Measurements from ENCODE around the gene STYX. TPM values are rescaled to one million over a fixed set of nuclear protein-coding genes. Genes with fewer than 3 reads are reported as not detected.

Gene STYX
- total RNA-seq, 3 donors from 2014 or later, result 15.1 to 17.7 (median 16.0) TPM

DNA sequence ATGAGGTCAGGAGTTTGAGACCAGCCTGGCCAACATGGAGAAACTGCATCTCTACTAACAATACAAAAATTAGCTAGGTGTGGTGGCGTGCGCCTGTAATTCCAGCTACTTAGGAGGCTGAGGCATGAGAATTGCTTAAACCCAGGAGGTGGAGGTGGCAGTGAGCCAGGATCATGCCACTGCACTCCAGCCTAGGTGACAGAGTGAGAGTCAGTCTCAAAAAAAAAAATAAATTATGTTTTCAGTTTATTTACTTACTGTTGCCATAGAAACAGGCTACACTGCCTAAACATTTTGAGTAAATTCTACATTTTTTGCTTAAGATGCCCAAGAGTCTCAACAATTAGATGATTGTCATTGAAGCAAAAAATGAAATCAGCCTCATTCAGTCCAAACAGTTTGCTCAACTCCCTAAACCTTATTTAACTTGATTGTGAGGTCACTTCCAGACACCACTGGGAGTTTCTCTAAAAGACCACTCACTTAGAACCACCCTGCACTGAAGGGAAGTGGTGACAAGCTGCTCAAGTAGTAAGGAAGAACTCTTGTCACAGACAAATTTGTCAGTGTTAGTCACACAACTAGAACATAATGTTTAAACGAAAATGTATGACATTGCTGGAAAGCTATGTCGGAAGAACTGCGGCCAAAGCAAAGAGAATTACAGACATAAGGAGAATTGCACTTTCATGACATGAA, 71.2 kb downstream of the STYX start:
- intact Hi-C loops (cut with DNase I; ENCODE audit: low total_unique reads), result no loop called here
- Histone ChIP-seq H3K27me3 (no peaks in the 10 kb centered on the region), H3K4me1 (no peaks in the 10 kb centered on the region), H3K36me3 (no peaks in the 10 kb centered on the region), H3K4me3 (no peak overlapping the region), H3K27ac (no peak overlapping the region), H3K9me3 (no peaks in the 10 kb centered on the region)
- TF ChIP-seq POLR2A (IDR thresholded peaks at IDR 0.05), result no peak
- TF ChIP-seq, protein P1, sequence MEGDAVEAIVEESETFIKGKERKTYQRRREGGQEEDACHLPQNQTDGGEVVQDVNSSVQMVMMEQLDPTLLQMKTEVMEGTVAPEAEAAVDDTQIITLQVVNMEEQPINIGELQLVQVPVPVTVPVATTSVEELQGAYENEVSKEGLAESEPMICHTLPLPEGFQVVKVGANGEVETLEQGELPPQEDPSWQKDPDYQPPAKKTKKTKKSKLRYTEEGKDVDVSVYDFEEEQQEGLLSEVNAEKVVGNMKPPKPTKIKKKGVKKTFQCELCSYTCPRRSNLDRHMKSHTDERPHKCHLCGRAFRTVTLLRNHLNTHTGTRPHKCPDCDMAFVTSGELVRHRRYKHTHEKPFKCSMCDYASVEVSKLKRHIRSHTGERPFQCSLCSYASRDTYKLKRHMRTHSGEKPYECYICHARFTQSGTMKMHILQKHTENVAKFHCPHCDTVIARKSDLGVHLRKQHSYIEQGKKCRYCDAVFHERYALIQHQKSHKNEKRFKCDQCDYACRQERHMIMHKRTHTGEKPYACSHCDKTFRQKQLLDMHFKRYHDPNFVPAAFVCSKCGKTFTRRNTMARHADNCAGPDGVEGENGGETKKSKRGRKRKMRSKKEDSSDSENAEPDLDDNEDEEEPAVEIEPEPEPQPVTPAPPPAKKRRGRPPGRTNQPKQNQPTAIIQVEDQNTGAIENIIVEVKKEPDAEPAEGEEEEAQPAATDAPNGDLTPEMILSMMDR (IDR thresholded peaks at IDR 0.05), result no peak
- TF ChIP-seq POLR2AphosphoS5 (IDR thresholded peaks at IDR 0.05), result no peak
- DNase-seq (ENCODE audit: low spot score in 2 of 2), result no peak

DNA sequence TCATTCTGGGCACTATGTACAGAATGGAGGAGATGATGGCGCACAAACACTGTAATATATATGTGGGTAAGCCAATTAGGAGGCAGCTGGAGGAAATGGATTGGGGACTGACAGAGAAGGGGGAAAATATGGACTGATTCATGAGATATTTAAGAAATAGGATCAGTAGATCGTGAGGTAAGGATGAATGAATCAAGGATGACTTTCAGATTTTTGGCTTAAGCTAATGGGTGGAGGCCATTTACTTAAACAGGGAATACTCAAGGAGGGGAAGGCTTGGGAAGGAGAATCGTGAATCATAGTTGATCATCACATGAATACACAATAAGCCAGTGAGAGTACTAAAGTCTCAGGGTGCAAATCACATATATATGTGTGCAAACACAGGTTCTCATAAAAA, 72.6 kb downstream of the STYX start:
- Histone ChIP-seq H3K27me3 (no peaks in the 10 kb centered on the region), H3K9me3 (no peaks in the 10 kb centered on the region), H3K4me3 (no peak overlapping the region), H3K4me1 (no peaks in the 10 kb centered on the region), H3K36me3 (no peaks in the 10 kb centered on the region), H3K27ac (no peak overlapping the region)
- intact Hi-C loops (cut with DNase I; ENCODE audit: low total_unique reads), result no loop called here
- TF ChIP-seq POLR2AphosphoS5 (IDR thresholded peaks at IDR 0.05) (no peak), POLR2A (IDR thresholded peaks at IDR 0.05) (no peak)
- TF ChIP-seq, protein P1 (IDR thresholded peaks at IDR 0.05), result no peak
- no peak for DNase-seq (ENCODE audit: low spot score in 2 of 2)

DNA sequence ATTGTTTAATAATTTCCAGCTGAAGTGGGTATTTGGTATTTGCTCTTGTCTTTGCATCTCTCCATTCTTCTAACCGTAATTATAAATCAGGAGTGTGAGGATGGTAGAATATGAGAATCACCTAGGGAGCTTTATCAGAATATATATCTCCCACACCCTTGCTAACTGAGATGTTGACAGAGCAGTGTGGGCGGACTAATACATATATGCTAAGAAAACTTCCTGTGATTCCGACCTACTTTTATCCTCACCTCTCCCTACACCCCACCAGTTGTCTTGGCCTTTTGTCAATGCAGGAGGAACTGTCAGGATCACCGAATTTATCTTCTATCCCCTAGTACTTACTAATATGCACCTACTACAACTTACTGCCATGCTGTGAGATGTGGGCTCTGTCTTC, 76.1 kb downstream of the STYX start:
- intact Hi-C loops (cut with DNase I; ENCODE audit: low total_unique reads), result no loop called here
- no peaks in the 10 kb centered on the region for H3K9me3 ChIP-seq

DNA sequence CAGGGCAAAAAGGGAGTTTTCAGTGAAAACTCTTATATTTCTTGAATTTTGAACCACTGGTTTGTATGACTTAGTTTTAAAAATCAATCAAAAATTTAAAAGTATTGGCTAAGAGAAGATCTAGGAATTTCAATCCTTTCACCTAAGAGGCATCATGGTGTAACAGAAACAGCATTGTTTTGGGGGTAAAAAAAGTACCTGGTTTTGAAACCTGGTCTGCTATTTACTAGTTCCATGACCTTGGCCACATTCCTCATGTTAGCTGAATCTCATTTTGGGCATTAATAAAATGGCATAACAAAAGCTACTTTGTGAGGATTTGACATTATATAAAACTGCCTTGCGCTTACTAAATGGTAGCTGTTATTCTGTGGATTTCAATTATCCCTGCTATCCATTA, 78.1 kb downstream of the STYX start:
- Histone ChIP-seq H3K27ac (no peak overlapping the region), H3K4me3 (no peak overlapping the region)
- intact Hi-C loops (cut with DNase I; ENCODE audit: low total_unique reads), result no loop called here

More for the DNA sequence above, 76.1 kb downstream of the STYX start:
- DNase-seq (ENCODE audit: low spot score in 2 of 2), result no peak
- TF ChIP-seq, protein P1 (IDR thresholded peaks at IDR 0.05), result no peak
- TF ChIP-seq POLR2A (IDR thresholded peaks at IDR 0.05) (no peak), POLR2AphosphoS5 (IDR thresholded peaks at IDR 0.05) (no peak)
- H3K27me3 ChIP-seq, result no peaks in the 10 kb centered on the region
- no peak overlapping the region for H3K27ac ChIP-seq
- H3K4me1 ChIP-seq, result no peaks in the 10 kb centered on the region
- no peaks in the 10 kb centered on the region for H3K36me3 ChIP-seq
- no peak overlapping the region for H3K4me3 ChIP-seq

DNA sequence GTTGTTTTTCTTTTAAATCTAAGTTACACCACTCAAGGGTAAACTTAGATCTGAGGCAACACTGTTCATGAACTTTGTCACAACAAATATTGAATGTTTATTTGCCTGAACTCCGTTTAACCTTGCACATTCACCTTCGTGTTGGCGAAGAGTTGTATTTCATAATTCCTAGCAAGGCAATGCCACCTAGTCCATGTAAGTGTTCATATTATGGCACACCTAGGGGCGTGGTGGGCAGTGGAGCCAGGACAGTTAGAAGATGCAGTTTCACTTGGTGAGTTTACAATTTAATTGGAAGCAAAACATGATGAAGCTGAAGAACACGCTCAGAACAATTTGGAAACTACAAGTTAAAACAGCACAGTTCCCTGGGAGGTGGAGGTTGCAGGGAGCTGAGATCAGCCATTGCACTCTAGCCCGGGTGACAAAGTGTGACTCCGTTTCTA, 91.9 kb downstream of the STYX start:
- TF ChIP-seq POLR2AphosphoS5 (IDR thresholded peaks at IDR 0.05), result no peak
- TF ChIP-seq, protein P1 (IDR thresholded peaks at IDR 0.05), result no peak
- TF ChIP-seq POLR2A (IDR thresholded peaks at IDR 0.05), result no peak
- Histone ChIP-seq H3K36me3 (no peaks in the 10 kb centered on the region), H3K4me1 (no peaks in the 10 kb centered on the region), H3K27ac (no peak overlapping the region), H3K4me3 (no peak overlapping the region), H3K27me3 (no peaks in the 10 kb centered on the region), H3K9me3 (no peaks in the 10 kb centered on the region)
- intact Hi-C loops (cut with DNase I; ENCODE audit: low total_unique reads), result loop anchor here (2.0 kb wide), 1 partner anchor 27 kb away; no protein-coding TSS in a partner anchor
- no peak for DNase-seq (ENCODE audit: low spot score in 2 of 2)

More for the DNA sequence above, 78.1 kb downstream of the STYX start:
- DNase-seq (ENCODE audit: low spot score in 2 of 2), result no peak
- H3K4me1 ChIP-seq, result no peaks in the 10 kb centered on the region
- no peaks in the 10 kb centered on the region for H3K27me3 ChIP-seq
- TF ChIP-seq, protein P1 (IDR thresholded peaks at IDR 0.05), result no peak
- no peak for TF ChIP-seq POLR2AphosphoS5 (IDR thresholded peaks at IDR 0.05)
- TF ChIP-seq POLR2A (IDR thresholded peaks at IDR 0.05), result no peak
- no peaks in the 10 kb centered on the region for H3K9me3 ChIP-seq
- no peaks in the 10 kb centered on the region for H3K36me3 ChIP-seq
